H9 (cell line): Measurements from ENCODE around the gene MUCL3. TPM values are rescaled to one million over a fixed set of nuclear protein-coding genes. Genes with fewer than 3 reads are reported as not detected.
"Not testable (repeated sequence)": the region's sequence is repeated elsewhere in the genome, so short reads cannot be mapped to it uniquely, and the experiment has no call there.

ENCODE experiments used
- DNase-seq: peaks from one replicate; pipeline ENCODE4 v3.0.0-alpha.2; 2017
- H2AFZ ChIP-seq: one replicate; pipeline ENCODE4 v1.6.1; 2013; ENCODE audit warnings: mild to moderate bottlenecking, low read length, control low read depth, moderate library complexity
- H2AK5ac ChIP-seq: 2 replicates; pipeline ENCODE4 v1.6.1; 2013; ENCODE audit warnings: low read length, control low read depth, mixed read lengths; ENCODE audit not compliant: insufficient read length
- H2BK120ac ChIP-seq: one replicate; pipeline ENCODE4 v1.6.1; 2013; ENCODE audit warnings: low read depth, mild to moderate bottlenecking, low read length, control low read depth, inconsistent platforms; ENCODE audit not compliant: poor library complexity, severe bottlenecking
- H2BK12ac ChIP-seq: 2 replicates; pipeline ENCODE4 v1.6.1; 2013; ENCODE audit warnings: low read length, control low read depth, mixed read lengths, low read depth; ENCODE audit not compliant: insufficient read length
- H2BK15ac ChIP-seq: 2 replicates; pipeline ENCODE4 v1.6.1; 2013; ENCODE audit warnings: low read depth, low read length, control low read depth
- H2BK20ac ChIP-seq: one replicate; pipeline ENCODE4 v1.6.1; 2013; ENCODE audit warnings: low read depth, mild to moderate bottlenecking, low read length, control low read depth, inconsistent platforms; ENCODE audit not compliant: poor library complexity, severe bottlenecking
- H2BK5ac ChIP-seq: 2 replicates; pipeline ENCODE4 v1.6.1; 2013; ENCODE audit warnings: low read length, control low read depth, mixed read lengths; ENCODE audit not compliant: insufficient read length
- H3K14ac ChIP-seq: 2 replicates; pipeline ENCODE4 v1.6.1; 2013; ENCODE audit warnings: low read length, control low read depth; ENCODE audit not compliant: insufficient read depth
- H3K18ac ChIP-seq: 2 replicates; pipeline ENCODE4 v1.6.1; 2013; ENCODE audit warnings: low read depth, mild to moderate bottlenecking, mixed read lengths, low read length, control low read depth; ENCODE audit not compliant: insufficient read length
- H3K23ac ChIP-seq: 2 replicates; pipeline ENCODE4 v1.6.1; 2013; ENCODE audit warnings: low read length, control low read depth, mixed read lengths, low read depth; ENCODE audit not compliant: insufficient read length
- H3K23me2 ChIP-seq: 2 replicates; pipeline ENCODE4 v1.6.1; 2013; ENCODE audit warnings: low read depth, mild to moderate bottlenecking, mixed read lengths, low read length, control low read depth; ENCODE audit not compliant: insufficient read length, poor library complexity, severe bottlenecking
- H3K27ac ChIP-seq: 2 replicates; pipeline ENCODE4 v1.5.1; 2013; ENCODE audit warnings: low read length, control low read depth, mixed read lengths, low read depth; ENCODE audit not compliant: insufficient read length
- H3K27me3 ChIP-seq: 2 replicates; pipeline ENCODE4 v1.6.1; 2013; ENCODE audit warnings: low read length, control low read depth, inconsistent platforms; ENCODE audit not compliant: insufficient read depth
- H3K4ac ChIP-seq: 2 replicates; pipeline ENCODE4 v1.6.1; 2013; ENCODE audit warnings: low read depth, mild to moderate bottlenecking, control low read depth, inconsistent platforms, low read length, moderate library complexity
- H3K4me1 ChIP-seq: 2 replicates; pipeline ENCODE4 v1.6.1; 2013; ENCODE audit warnings: low read length, control low read depth, inconsistent platforms; ENCODE audit not compliant: insufficient read depth
- H3K4me2 ChIP-seq: 2 replicates; pipeline ENCODE4 v1.6.1; 2013; ENCODE audit warnings: low read length, control low read depth, mixed read lengths; ENCODE audit not compliant: insufficient read length, insufficient read depth
- H3K56ac ChIP-seq: 2 replicates; pipeline ENCODE4 v1.6.1; 2013; ENCODE audit warnings: low read depth, mild to moderate bottlenecking, mixed read lengths, low read length, control low read depth; ENCODE audit not compliant: insufficient read length
- H3K79me1 ChIP-seq: 2 replicates; pipeline ENCODE4 v1.6.1; 2013; ENCODE audit warnings: low read depth, mild to moderate bottlenecking, moderate library complexity, low read length, control low read depth, inconsistent platforms; ENCODE audit not compliant: insufficient read depth, poor library complexity, severe bottlenecking
- H3K79me2 ChIP-seq: 2 replicates; pipeline ENCODE4 v1.6.1; 2013; ENCODE audit warnings: low read length, control low read depth, inconsistent platforms; ENCODE audit not compliant: insufficient read depth
- H3K9ac ChIP-seq: 2 replicates; pipeline ENCODE4 v1.6.1; 2013; ENCODE audit warnings: low read length, control low read depth, mixed read lengths; ENCODE audit not compliant: insufficient read length; ENCODE audit errors: extremely low read depth
- H3K9me3 ChIP-seq: one replicate; pipeline ENCODE4 v1.6.1; 2013; ENCODE audit warnings: low read depth, low read length, inconsistent platforms; ENCODE audit not compliant: control insufficient read depth
- H3T11ph ChIP-seq: one replicate; pipeline ENCODE4 v1.6.1; 2013; ENCODE audit warnings: mild to moderate bottlenecking, low read length, control low read depth, inconsistent platforms
- H4K20me1 ChIP-seq: one replicate; pipeline ENCODE4 v1.6.1; 2013; ENCODE audit not compliant: control insufficient read depth, insufficient read length, insufficient read depth
- H4K5ac ChIP-seq: 2 replicates; pipeline ENCODE4 v1.6.1; 2013; ENCODE audit warnings: low read depth, mild to moderate bottlenecking, mixed read lengths, low read length, control low read depth; ENCODE audit not compliant: insufficient read length
- H4K8ac ChIP-seq: replicated peaks from 2 replicates; pipeline ENCODE4 v1.6.1; 2013; ENCODE audit warnings: low read length, control low read depth, mixed read lengths, low read depth; ENCODE audit not compliant: insufficient read length
- H4K91ac ChIP-seq: 2 replicates; pipeline ENCODE4 v1.6.1; 2013; ENCODE audit warnings: low read depth, mild to moderate bottlenecking, moderate library complexity, mixed read lengths, low read length, control low read depth; ENCODE audit not compliant: insufficient read length
- H3K27ac Mint-ChIP-seq, 3 experiments: 2 replicates in 2 of 3; 3 replicates in 1 of 3; pipeline ENCODE4 v1.8.0; 2020 to 2021; ENCODE audit warnings: mixed read lengths in 3 of 3, mild to moderate bottlenecking in 1 of 3, moderate library complexity in 1 of 3
- H3K27me3 Mint-ChIP-seq: 2 replicates; pipeline ENCODE4 v1.8.0; 2021; ENCODE audit warnings: low read depth, mild to moderate bottlenecking, moderate library complexity, mixed read lengths
- H3K36me3 Mint-ChIP-seq, 3 experiments: 2 replicates in 2 of 3; 3 replicates in 1 of 3; pipeline ENCODE4 v1.8.0; 2020 to 2021; ENCODE audit warnings: low read depth in 3 of 3, mixed read lengths in 3 of 3; ENCODE audit not compliant: insufficient read depth in 1 of 3
- H3K4me1 Mint-ChIP-seq, 2 experiments: 2 replicates each; pipeline ENCODE4 v1.8.0; 2020; ENCODE audit warnings: mixed read lengths in 2 of 2
- H3K4me3 Mint-ChIP-seq, 2 experiments: 2 replicates in 1 of 2; 3 replicates in 1 of 2; pipeline ENCODE4 v1.8.0; 2020 to 2021; ENCODE audit warnings: mild to moderate bottlenecking in 2 of 2, mixed read lengths in 2 of 2, moderate library complexity in 1 of 2
- H3K9me3 Mint-ChIP-seq, 2 experiments: 2 replicates in 1 of 2; 3 replicates in 1 of 2; pipeline ENCODE4 v1.8.0; 2020; ENCODE audit warnings: mild to moderate bottlenecking in 2 of 2, mixed read lengths in 2 of 2, moderate library complexity in 1 of 2
- WGBS: extraction: QIAGEN DNeasy Blood & Tissue Kit; methylation state at CpG from one replicate; pipeline ENCODE4 v1.1.7; 2013; ENCODE audit warnings: missing lambda C conversion rate, low lambda C conversion rate, mixed read lengths; ENCODE audit not compliant: insufficient read length; ENCODE audit errors: extremely low coverage; 5-methylcytosine and 5-hydroxymethylcytosine counted together
- total RNA-seq: library from RNA; stranded (reverse); gene quantifications from 2 replicates; pipeline ENCODE4 v1.2.1, GENCODE V29; 2021
- TF ChIP-seq, protein P1 (sequence below): fragments of 200-600 bp; sonication (generic); conservative IDR thresholded peaks from 3 replicates; pipeline ENCODE4 v1.8.0; 2021; ENCODE audit warnings: antibody characterized with exemption, mild to moderate bottlenecking

MUCL3 gene
- total RNA-seq, 1 experiment from 2014 or later: 0.15 TPM

DNA sequence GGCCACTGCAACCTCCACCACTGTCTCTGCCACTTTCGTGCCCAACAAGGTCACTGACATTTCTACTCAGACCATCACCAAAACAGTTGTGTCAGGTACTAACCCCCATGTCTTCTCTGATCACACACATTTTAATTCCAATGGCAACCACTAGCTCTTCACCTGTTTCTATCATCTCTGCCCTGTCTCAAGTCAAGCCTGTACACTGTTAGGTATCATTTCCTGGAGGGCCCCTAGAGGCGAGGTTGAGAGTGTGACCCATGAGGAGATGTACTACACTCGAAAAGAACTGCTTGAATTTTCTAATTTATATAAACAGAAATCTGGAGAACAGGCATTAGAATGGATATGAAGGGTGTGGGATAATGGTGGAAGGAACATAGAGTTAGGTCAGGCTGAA is 25.4 kb downstream of the MUCL3 start:
- H3K27me3 ChIP-seq: no peaks in the 10 kb centered on the region
- TF ChIP-seq, protein P1, sequence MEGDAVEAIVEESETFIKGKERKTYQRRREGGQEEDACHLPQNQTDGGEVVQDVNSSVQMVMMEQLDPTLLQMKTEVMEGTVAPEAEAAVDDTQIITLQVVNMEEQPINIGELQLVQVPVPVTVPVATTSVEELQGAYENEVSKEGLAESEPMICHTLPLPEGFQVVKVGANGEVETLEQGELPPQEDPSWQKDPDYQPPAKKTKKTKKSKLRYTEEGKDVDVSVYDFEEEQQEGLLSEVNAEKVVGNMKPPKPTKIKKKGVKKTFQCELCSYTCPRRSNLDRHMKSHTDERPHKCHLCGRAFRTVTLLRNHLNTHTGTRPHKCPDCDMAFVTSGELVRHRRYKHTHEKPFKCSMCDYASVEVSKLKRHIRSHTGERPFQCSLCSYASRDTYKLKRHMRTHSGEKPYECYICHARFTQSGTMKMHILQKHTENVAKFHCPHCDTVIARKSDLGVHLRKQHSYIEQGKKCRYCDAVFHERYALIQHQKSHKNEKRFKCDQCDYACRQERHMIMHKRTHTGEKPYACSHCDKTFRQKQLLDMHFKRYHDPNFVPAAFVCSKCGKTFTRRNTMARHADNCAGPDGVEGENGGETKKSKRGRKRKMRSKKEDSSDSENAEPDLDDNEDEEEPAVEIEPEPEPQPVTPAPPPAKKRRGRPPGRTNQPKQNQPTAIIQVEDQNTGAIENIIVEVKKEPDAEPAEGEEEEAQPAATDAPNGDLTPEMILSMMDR: no peak
- H2BK12ac ChIP-seq: no peak overlapping the region
- no peak overlapping the region for H2BK5ac ChIP-seq
- no peaks in the 10 kb centered on the region for H3K79me2 ChIP-seq
- no peak overlapping the region for H2BK15ac ChIP-seq
- no peak overlapping the region for H2AK5ac ChIP-seq
- no peak overlapping the region for H2BK120ac ChIP-seq
- peaks cover 9 to 14% of the 10 kb centered on the region in 2 experiments for H3K4me1 Mint-ChIP-seq
- no peak overlapping the region; the same call in 1 of the 2 replicates for H3K14ac ChIP-seq
- no peak overlapping the region for H3K27ac Mint-ChIP-seq
- no peak overlapping the region for H3K56ac ChIP-seq
- H4K91ac ChIP-seq: no peak overlapping the region
- peaks cover 0 to 3% of the 10 kb centered on the region in 2 experiments; a peak in 2 of 5 replicates for H3K9me3 Mint-ChIP-seq
- no peak overlapping the region for H2BK20ac ChIP-seq
- no peak overlapping the region for H3K9ac ChIP-seq
- DNase-seq: no peak
- peaks cover 17% of the 10 kb centered on the region for H3K27me3 Mint-ChIP-seq
- H3K23me2 ChIP-seq: no peaks in the 10 kb centered on the region
- H3K4me2 ChIP-seq: no peak overlapping the region
- peaks cover 0 to 1% (median 0%) of the 10 kb centered on the region in 3 experiments; a peak in 1 of 7 replicates for H3K36me3 Mint-ChIP-seq
- H3K4me3 Mint-ChIP-seq: no peak overlapping the region
- no CpG with 5 or more reads among the region's 3 CpGs for WGBS
- H3T11ph ChIP-seq: no peak overlapping the region
- no peak overlapping the region for H3K18ac ChIP-seq
- no peaks in the 10 kb centered on the region for H4K20me1 ChIP-seq
- H3K79me1 ChIP-seq: no peaks in the 10 kb centered on the region
- no peak overlapping the region for H3K23ac ChIP-seq
- H4K8ac ChIP-seq: no peak overlapping the region
- H2AFZ ChIP-seq: no peak overlapping the region
- H3K4me1 ChIP-seq: no peaks in the 10 kb centered on the region; the same call in 1 of the 2 replicates
- no peak overlapping the region for H3K4ac ChIP-seq
- H4K5ac ChIP-seq: no peak overlapping the region
- H3K9me3 ChIP-seq: no peaks in the 10 kb centered on the region
- H3K27ac ChIP-seq: no peak overlapping the region

DNA sequence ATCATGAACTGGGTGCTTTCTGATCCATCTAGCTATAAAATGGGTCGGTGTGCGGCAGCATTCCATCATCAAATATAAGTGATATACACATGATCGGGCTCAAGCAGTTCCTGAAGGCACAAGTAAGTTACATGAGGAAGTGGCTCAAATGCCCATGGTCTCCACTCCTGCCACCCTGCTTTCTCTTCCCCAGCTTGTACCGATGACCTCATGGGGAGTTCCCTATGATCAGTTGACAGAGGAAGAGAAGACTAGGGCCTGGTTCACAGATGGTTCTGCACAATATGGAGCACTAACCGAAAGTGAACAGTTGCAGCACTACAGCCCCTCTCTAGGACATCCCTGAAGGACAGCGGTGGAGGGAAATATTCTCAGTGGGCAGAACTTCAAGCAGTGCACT is 28.4 kb downstream of the MUCL3 start:
- H3K18ac ChIP-seq, H3K27me3 ChIP-seq, H3K36me3 Mint-ChIP-seq, H2AK5ac ChIP-seq, H3K9me3 ChIP-seq, H3K9ac ChIP-seq, H3K79me1 ChIP-seq, H3K27ac ChIP-seq, DNase-seq, H3K27ac Mint-ChIP-seq, H3T11ph ChIP-seq, H3K14ac ChIP-seq, H3K9me3 Mint-ChIP-seq, H2BK12ac ChIP-seq, H4K91ac ChIP-seq, H3K4me3 Mint-ChIP-seq, H4K8ac ChIP-seq, H4K20me1 ChIP-seq, H3K4ac ChIP-seq, H2BK15ac ChIP-seq, H3K4me2 ChIP-seq, H3K4me1 ChIP-seq, H3K56ac ChIP-seq, H4K5ac ChIP-seq, H2BK120ac ChIP-seq, H3K23me2 ChIP-seq, H3K79me2 ChIP-seq, H3K4me1 Mint-ChIP-seq, H2AFZ ChIP-seq, H3K23ac ChIP-seq, H2BK20ac ChIP-seq, H2BK5ac ChIP-seq: not testable (repeated sequence)
- H3K27me3 Mint-ChIP-seq: peaks cover 18% of the 10 kb centered on the region
- no CpG with 5 or more reads among the region's 6 CpGs for WGBS
